ENCODE measurements around the gene TNFRSF11A. TPM values are rescaled to one million over a fixed set of nuclear protein-coding genes. Genes with fewer than 3 reads are reported as not detected.

TNFRSF11A gene
- total RNA-seq, 2 donors from 2014 or later, result 13.7 to 35.6 TPM

GRCh38 chr18:62347089-62347506, 22.0 kb downstream of the TNFRSF11A start:
- no peaks in the 10 kb centered on the region for H3K4me1 ChIP-seq (ENCODE audit: control insufficient read depth, insufficient read depth, low read length)
- H3K9me3 ChIP-seq (ENCODE audit: control insufficient read depth, low read length), result no peaks in the 10 kb centered on the region
- Mint-ChIP-seq H3K27ac (peak overlapping the region; percentile 31), H3K27me3 (ENCODE audit: insufficient read depth) (no peaks in the 10 kb centered on the region), H3K4me3 (no peak overlapping the region), H3K4me1 (peaks cover 9% of the 10 kb centered on the region), H3K9me3 (no peaks in the 10 kb centered on the region), H3K36me3 (ENCODE audit: low read depth) (peaks cover 10% of the 10 kb centered on the region)
- H3K4me3 ChIP-seq (ENCODE audit: low read length), result no peak overlapping the region
- no peak for DNase-seq
- WGBS, 2 experiments (ENCODE audit: insufficient coverage in 1 of 2, insufficient read length in 1 of 2), result 40 to 52% methylated on average over 6 of the region's 6 CpGs
- no peak overlapping the region for H3K27ac ChIP-seq (ENCODE audit: low read depth, low read length)
- H3K9ac ChIP-seq (ENCODE audit: extremely low read depth, low read length, poor library complexity, severe bottlenecking), result no peak overlapping the region
- H3K36me3 ChIP-seq (ENCODE audit: control insufficient read depth, insufficient read depth, low read length), result peaks cover 8% of the 10 kb centered on the region
- TF ChIP-seq, protein P1, sequence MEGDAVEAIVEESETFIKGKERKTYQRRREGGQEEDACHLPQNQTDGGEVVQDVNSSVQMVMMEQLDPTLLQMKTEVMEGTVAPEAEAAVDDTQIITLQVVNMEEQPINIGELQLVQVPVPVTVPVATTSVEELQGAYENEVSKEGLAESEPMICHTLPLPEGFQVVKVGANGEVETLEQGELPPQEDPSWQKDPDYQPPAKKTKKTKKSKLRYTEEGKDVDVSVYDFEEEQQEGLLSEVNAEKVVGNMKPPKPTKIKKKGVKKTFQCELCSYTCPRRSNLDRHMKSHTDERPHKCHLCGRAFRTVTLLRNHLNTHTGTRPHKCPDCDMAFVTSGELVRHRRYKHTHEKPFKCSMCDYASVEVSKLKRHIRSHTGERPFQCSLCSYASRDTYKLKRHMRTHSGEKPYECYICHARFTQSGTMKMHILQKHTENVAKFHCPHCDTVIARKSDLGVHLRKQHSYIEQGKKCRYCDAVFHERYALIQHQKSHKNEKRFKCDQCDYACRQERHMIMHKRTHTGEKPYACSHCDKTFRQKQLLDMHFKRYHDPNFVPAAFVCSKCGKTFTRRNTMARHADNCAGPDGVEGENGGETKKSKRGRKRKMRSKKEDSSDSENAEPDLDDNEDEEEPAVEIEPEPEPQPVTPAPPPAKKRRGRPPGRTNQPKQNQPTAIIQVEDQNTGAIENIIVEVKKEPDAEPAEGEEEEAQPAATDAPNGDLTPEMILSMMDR (conservative IDR thresholded peaks at IDR 0.05), result no peak
- H3K27me3 ChIP-seq (ENCODE audit: control insufficient read depth, insufficient read depth, low read length, poor library complexity, severe bottlenecking), result no peaks in the 10 kb centered on the region

DNA sequence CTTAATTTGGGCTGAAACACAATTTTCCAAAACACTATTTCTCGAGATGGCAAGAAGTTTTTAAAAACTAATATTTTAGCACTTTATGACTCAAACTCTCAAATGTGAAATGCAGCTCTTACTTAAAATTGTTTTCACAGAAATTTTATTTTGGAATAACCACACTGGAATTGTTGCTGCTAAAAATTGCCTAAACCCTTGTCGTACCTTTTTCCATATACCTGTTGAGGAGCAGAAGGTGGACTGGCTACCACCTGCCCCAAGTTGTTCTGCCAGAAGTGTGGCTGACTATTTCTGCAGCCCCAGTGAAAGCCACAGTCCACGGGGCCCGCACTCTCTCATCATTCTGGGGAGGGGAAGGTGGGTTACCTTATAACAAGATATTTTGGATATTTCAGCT, 23.4 kb downstream of the TNFRSF11A start:
- H3K4me3 Mint-ChIP-seq, result no peak overlapping the region
- H3K4me1 Mint-ChIP-seq, result peaks cover 9% of the 10 kb centered on the region
- no peak overlapping the region for H3K4me3 ChIP-seq (ENCODE audit: low read length)
- no peaks in the 10 kb centered on the region for H3K27me3 Mint-ChIP-seq (ENCODE audit: insufficient read depth)
- H3K27me3 ChIP-seq (ENCODE audit: control insufficient read depth, insufficient read depth, low read length, poor library complexity, severe bottlenecking), result no peaks in the 10 kb centered on the region
- no peak overlapping the region for H3K27ac ChIP-seq (ENCODE audit: low read depth, low read length)
- no peaks in the 10 kb centered on the region for H3K4me1 ChIP-seq (ENCODE audit: control insufficient read depth, insufficient read depth, low read length)
- H3K27ac Mint-ChIP-seq, result no peak overlapping the region
- no peak for DNase-seq
- no peaks in the 10 kb centered on the region for H3K9me3 Mint-ChIP-seq
- peaks cover 12% of the 10 kb centered on the region for H3K36me3 Mint-ChIP-seq (ENCODE audit: low read depth)
- no peak overlapping the region for H3K9ac ChIP-seq (ENCODE audit: extremely low read depth, low read length, poor library complexity, severe bottlenecking)
- TF ChIP-seq, protein P1 (conservative IDR thresholded peaks at IDR 0.05), result no peak
- H3K36me3 ChIP-seq (ENCODE audit: control insufficient read depth, insufficient read depth, low read length), result peaks cover 14% of the 10 kb centered on the region
- WGBS, 2 experiments (ENCODE audit: insufficient coverage in 1 of 2, insufficient read length in 1 of 2), result 58 to 85% methylated on average over 2 to 4 of the region's 4 CpGs
- no peaks in the 10 kb centered on the region for H3K9me3 ChIP-seq (ENCODE audit: control insufficient read depth, low read length)

DNA sequence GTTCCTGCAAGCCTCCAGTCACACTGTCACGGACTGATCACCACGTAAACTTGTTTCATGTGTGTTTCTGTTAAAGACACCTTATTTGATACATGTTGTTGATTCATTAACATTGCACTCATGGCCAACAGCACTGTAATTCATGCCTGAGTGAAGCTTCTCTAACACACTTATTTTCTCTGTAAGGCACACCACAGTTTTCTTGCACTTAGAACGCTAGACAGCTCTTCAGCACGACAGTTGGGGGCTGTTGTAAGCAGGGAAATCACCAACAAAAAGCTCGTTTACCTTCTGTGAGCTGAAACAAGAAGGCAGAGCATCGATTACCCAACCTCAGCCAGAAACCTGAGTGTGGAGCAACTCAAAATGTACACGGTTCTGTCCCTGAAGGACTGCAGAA, 28.1 kb downstream of the TNFRSF11A start:
- H3K27me3 Mint-ChIP-seq (ENCODE audit: insufficient read depth), result no peaks in the 10 kb centered on the region
- TF ChIP-seq, protein P1 (conservative IDR thresholded peaks at IDR 0.05), result no peak
- peaks cover 7% of the 10 kb centered on the region for H3K4me1 Mint-ChIP-seq
- no peak for DNase-seq
- H3K36me3 ChIP-seq (ENCODE audit: control insufficient read depth, insufficient read depth, low read length), result peaks cover 32% of the 10 kb centered on the region
- no peaks in the 10 kb centered on the region for H3K27me3 ChIP-seq (ENCODE audit: control insufficient read depth, insufficient read depth, low read length, poor library complexity, severe bottlenecking)
- H3K36me3 Mint-ChIP-seq (ENCODE audit: low read depth), result peaks cover 22% of the 10 kb centered on the region
- H3K27ac ChIP-seq (ENCODE audit: low read depth, low read length), result no peak overlapping the region
- no peak overlapping the region for H3K4me3 ChIP-seq (ENCODE audit: low read length)
- no peak overlapping the region for H3K4me3 Mint-ChIP-seq
- 89% methylated on average over 7 of the region's 7 CpGs for WGBS, 2 experiments (ENCODE audit: insufficient coverage in 1 of 2, insufficient read length in 1 of 2)
- H3K9me3 ChIP-seq (ENCODE audit: control insufficient read depth, low read length), result no peaks in the 10 kb centered on the region
- no peaks in the 10 kb centered on the region for H3K4me1 ChIP-seq (ENCODE audit: control insufficient read depth, insufficient read depth, low read length)
- no peak overlapping the region for H3K27ac Mint-ChIP-seq
- no peak overlapping the region for H3K9ac ChIP-seq (ENCODE audit: extremely low read depth, low read length, poor library complexity, severe bottlenecking)
- H3K9me3 Mint-ChIP-seq, result no peaks in the 10 kb centered on the region

Data from endodermal cell (in vitro differentiated cells).